Thyroid gland (tissue), 4 donors: ENCODE data around the gene GRIP2. TPM values are rescaled to one million over a fixed set of nuclear protein-coding genes. Genes with fewer than 3 reads are reported as not detected.

Experiments
- DNase-seq, 2 donors: peaks; one replicate each; pipeline ENCODE4 v3.0.0-alpha.2; 2019
- H3K27ac ChIP-seq, 3 donors: fragments of 200-600 bp; sonication (generic); 1 replicate in 2 of 3; 2 replicates in 1 of 3; pipeline ENCODE4 v1.5.1; 2016 to 2019; ENCODE audit warnings: mild to moderate bottlenecking in 1 of 3, moderate library complexity in 1 of 3
- H3K27me3 ChIP-seq: fragments of 200-600 bp; sonication (generic); one replicate; pipeline ENCODE4 v1.5.1; 2019
- H3K36me3 ChIP-seq, 2 donors: fragments of 200-600 bp; sonication (generic); one replicate each; pipeline ENCODE4 v1.5.1; 2016 to 2019
- H3K4me1 ChIP-seq, 2 donors: fragments of 200-600 bp; sonication (generic); one replicate each; pipeline ENCODE4 v1.5.1; 2017 to 2019
- H3K4me3 ChIP-seq, 3 donors: fragments of 200-600 bp; sonication (generic); replicated peaks in 1 of 3; 1 replicate in 2 of 3; 2 replicates in 1 of 3; pipeline ENCODE4 v1.5.1; 2016; ENCODE audit warnings: mild to moderate bottlenecking in 1 of 3
- H3K9me3 ChIP-seq: fragments of 200-600 bp; sonication (generic); one replicate; pipeline ENCODE4 v1.5.1; 2017
- POLR2A ChIP-seq, 2 donors: fragments of 450-650 bp; IDR thresholded peaks; one replicate each; pipeline ENCODE4 v1.6.1; 2017; ENCODE audit warnings: antibody characterized with exemption in 2 of 2, mild to moderate bottlenecking in 2 of 2, moderate library complexity in 1 of 2
- WGBS, 2 donors: methylation state at CpG; one replicate each; pipeline ENCODE4 v1.1.5; 2017; 5-methylcytosine and 5-hydroxymethylcytosine counted together
- intact Hi-C: fragments of 100-400 bp; cut with DNase I; formaldehyde crosslinking; loops from one replicate; pipeline ENCODE4 v1.15.1; 2023
- total RNA-seq, 4 donors: library from RNA; depleted of rRNA; stranded (reverse); fragments of >200 nt; gene quantifications; one replicate each; pipeline ENCODE4 v1.2.3, GENCODE V29; 2016
- TF ChIP-seq, protein P1 (sequence below), 6 experiments: fragments of 200-600 bp in 3 of 6; fragments of 450-650 bp in 3 of 6; sonication (generic) in 3 of 6; IDR thresholded peaks; one replicate each; pipeline ENCODE4 v1.5.1; 2016 to 2019; ENCODE audit warnings: antibody characterized with exemption in 6 of 6, mild to moderate bottlenecking in 2 of 6, inconsistent platforms in 1 of 6, moderate library complexity in 1 of 6

GRIP2 gene
- total RNA-seq, 4 donors from 2014 or later: 0.22 to 0.44 (median 0.39) TPM

DNA sequence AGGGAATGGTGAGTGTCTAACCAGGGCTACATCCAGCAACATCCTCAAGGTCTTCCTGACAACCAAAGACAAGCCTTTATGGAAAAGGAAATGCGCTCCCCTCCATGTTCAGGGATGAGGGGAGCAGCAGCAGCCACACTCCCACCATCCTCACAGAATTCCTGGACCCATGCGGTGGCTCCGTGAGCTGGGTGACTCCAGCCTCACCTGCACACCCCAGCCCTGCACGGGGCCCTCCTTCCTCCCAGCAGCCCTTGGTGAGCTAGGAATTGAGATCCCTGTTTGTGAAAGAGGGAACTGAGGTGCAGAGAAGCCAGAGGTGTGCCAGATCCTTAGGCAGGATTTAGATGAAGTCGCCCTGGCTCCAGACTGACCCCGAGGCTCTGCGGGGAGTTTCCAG, 52.3 kb downstream of the GRIP2 start:
- peaks cover 0 to 1% of the 10 kb centered on the region in 2 donors for H3K4me1 ChIP-seq
- intact Hi-C loops: no loop called here
- H3K27me3 ChIP-seq: no peaks in the 10 kb centered on the region
- H3K36me3 ChIP-seq: peaks cover 16 to 37% of the 10 kb centered on the region in 2 donors
- no peak overlapping the region for H3K27ac ChIP-seq
- DNase-seq: no peak
- no peak overlapping the region for H3K4me3 ChIP-seq
- 93 to 97% methylated on average over 4 to 6 of the region's 7 CpGs for WGBS, 2 donors
- no peaks in the 10 kb centered on the region for H3K9me3 ChIP-seq
- TF ChIP-seq, protein P1, sequence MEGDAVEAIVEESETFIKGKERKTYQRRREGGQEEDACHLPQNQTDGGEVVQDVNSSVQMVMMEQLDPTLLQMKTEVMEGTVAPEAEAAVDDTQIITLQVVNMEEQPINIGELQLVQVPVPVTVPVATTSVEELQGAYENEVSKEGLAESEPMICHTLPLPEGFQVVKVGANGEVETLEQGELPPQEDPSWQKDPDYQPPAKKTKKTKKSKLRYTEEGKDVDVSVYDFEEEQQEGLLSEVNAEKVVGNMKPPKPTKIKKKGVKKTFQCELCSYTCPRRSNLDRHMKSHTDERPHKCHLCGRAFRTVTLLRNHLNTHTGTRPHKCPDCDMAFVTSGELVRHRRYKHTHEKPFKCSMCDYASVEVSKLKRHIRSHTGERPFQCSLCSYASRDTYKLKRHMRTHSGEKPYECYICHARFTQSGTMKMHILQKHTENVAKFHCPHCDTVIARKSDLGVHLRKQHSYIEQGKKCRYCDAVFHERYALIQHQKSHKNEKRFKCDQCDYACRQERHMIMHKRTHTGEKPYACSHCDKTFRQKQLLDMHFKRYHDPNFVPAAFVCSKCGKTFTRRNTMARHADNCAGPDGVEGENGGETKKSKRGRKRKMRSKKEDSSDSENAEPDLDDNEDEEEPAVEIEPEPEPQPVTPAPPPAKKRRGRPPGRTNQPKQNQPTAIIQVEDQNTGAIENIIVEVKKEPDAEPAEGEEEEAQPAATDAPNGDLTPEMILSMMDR (IDR thresholded peaks at IDR 0.05): no peak
- no peak for TF ChIP-seq POLR2A (IDR thresholded peaks at IDR 0.05)

DNA sequence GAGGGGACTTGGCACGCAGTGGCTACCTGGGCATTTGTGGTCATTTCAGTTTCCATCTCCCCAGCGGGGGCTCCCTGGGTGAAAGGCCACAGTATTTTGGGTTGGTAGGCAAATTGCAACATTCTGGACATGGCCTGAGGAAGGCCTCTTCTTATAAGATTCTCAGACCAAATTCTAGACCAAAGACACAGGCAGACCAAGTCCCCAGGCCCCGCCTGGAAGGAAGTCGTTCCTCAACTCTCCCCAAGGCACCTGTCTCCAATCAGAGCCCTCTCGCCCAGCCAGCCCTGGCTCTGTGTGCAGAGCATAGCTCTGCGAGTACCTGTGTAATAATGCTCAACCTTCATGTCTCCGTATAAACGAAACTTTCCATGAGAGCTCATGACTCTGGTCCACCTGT, 53.1 kb downstream of the GRIP2 start:
- Histone ChIP-seq H3K27me3 (no peaks in the 10 kb centered on the region), H3K4me3 (no peak overlapping the region), H3K27ac (no peak overlapping the region), H3K36me3 (peaks cover 23 to 42% of the 10 kb centered on the region in 2 donors), H3K9me3 (no peaks in the 10 kb centered on the region), H3K4me1 (peaks cover 2 to 8% of the 10 kb centered on the region in 2 donors)
- 96 to 99% methylated on average over 8 of the region's 8 CpGs for WGBS, 2 donors
- TF ChIP-seq, protein P1 (IDR thresholded peaks at IDR 0.05): no peak
- TF ChIP-seq POLR2A (IDR thresholded peaks at IDR 0.05): no peak
- no peak for DNase-seq
- intact Hi-C loops: no loop called here

- 82 to 98% methylated on average over 5 of the region's 5 CpGs for WGBS, 2 donors
- H3K4me1 ChIP-seq: peaks cover 7 to 15% of the 10 kb centered on the region in 2 donors
- no peaks in the 10 kb centered on the region for H3K27me3 ChIP-seq
- no peak overlapping the region for H3K4me3 ChIP-seq
- H3K9me3 ChIP-seq: no peaks in the 10 kb centered on the region
- H3K36me3 ChIP-seq: peaks cover 30 to 48% of the 10 kb centered on the region in 2 donors
- H3K27ac ChIP-seq: no peak overlapping the region
- intact Hi-C loops: no loop called here
- DNase-seq: no peak
- TF ChIP-seq, protein P1 (IDR thresholded peaks at IDR 0.05): no peak
- no peak for TF ChIP-seq POLR2A (IDR thresholded peaks at IDR 0.05)
These were observed 53.7 kb downstream of the GRIP2 start for GRCh38 chr3:14486460-14486859.

DNA sequence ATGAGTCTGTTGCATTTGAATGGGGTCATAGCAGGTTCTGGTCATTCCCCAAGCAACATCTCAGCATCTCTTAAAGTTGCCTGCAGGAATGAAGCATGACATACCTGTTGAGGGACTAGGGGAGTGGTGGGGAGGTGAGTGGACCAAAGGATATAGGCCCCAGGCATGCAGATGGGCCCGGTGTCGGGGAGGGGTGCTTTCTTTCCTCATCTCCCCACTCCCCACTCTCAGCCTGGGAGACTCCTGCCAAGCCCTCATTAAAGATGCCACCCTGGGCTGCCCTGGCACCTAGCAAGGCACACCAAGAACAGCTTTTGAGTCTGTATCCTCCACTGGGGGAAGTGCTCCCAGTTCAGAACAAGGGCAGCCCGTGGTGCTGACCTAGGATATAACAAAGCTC, 54.2 kb downstream of the GRIP2 start:
- 94 to 100% methylated on average over 3 of the region's 3 CpGs for WGBS, 2 donors
- TF ChIP-seq POLR2A (IDR thresholded peaks at IDR 0.05): no peak
- TF ChIP-seq, protein P1 (IDR thresholded peaks at IDR 0.05): no peak
- peaks cover 7 to 19% of the 10 kb centered on the region in 2 donors for H3K4me1 ChIP-seq
- H3K27me3 ChIP-seq: no peaks in the 10 kb centered on the region
- intact Hi-C loops: no loop called here
- H3K4me3 ChIP-seq: no peak overlapping the region
- peaks cover 30 to 48% of the 10 kb centered on the region in 2 donors for H3K36me3 ChIP-seq
- no peak for DNase-seq
- H3K9me3 ChIP-seq: no peaks in the 10 kb centered on the region
- no peak overlapping the region for H3K27ac ChIP-seq

DNA sequence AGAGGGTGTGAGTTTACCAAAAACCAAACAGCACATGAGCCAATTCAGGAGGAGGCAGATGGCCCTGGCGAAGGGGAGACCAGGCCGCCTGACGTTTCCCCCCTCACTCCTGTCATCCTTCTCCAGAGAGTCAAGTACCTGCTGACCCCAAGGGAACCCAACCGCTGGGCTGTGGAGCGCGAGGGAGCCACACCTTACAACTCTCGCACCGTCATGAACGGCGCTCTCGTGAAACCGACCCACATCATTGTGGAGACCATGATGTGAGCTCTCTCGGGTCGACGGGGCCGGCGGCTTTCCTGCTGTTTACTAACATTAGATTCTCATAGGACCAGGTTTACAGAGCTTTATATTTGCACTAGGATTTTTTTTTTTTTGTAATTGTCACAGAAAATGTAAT, 55.4 kb downstream of the GRIP2 start:
- H3K36me3 ChIP-seq: peaks cover 30 to 58% of the 10 kb centered on the region in 2 donors
- WGBS, 2 donors: 89 to 91% methylated on average over 16 to 17 of the region's 17 CpGs
- no peak for DNase-seq

More for the DNA sequence above, 55.4 kb downstream of the GRIP2 start:
- Histone ChIP-seq H3K9me3 (no peaks in the 10 kb centered on the region), H3K27me3 (no peaks in the 10 kb centered on the region), H3K4me3 (no peak overlapping the region), H3K27ac (no peak overlapping the region), H3K4me1 (peaks cover 7 to 23% of the 10 kb centered on the region in 2 donors)
- intact Hi-C loops: no loop called here
- TF ChIP-seq, protein P1 (IDR thresholded peaks at IDR 0.05): no peak
- TF ChIP-seq POLR2A (IDR thresholded peaks at IDR 0.05): no peak
